ENCODE data around the gene LTK. TPM values are rescaled to one million over a fixed set of nuclear protein-coding genes. Genes with fewer than 3 reads are reported as not detected.

Gene LTK
- total and polyA plus RNA-seq, 2 of the 8 experiments (the other 6 are each of a cell fraction or from before 2014, with no cell fraction given): 0.05 to 0.19 TPM

DNA sequence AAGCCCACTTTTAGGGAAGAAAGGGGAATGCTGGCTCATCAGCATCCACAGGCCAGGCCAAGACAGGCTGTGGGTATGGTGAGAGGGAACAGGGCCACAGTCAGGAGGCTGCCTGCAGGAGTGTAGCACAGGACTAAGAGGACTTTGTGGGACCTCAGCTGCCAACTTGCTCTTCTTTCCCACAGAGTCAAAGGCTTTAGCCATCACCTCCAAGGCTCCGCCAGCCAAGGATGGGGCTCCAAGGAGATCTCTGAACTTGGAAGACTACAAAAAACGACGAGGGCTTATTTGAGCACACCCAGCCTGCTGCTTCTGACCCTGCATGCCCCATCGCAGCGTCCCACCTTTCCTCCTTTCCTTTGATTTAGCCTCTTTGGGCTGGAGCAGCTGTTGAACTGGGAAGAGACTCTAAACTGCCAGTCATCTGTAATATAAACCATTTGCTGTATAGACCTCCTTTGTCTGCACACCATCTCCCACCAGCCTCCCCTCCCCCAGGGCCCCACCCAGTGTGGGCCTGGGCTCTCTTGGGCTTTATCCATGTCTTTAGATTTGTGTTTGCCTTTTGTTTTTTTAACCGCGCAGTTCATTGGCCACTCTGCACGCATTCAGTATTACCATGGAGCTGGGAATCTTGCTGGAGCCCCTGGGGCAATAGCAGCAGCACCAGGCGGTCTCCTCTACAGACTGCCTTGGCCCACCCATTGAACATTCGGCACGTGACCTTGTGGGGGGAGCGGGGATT, 33.1 kb downstream of the LTK start:
- Histone ChIP-seq H3K18ac (ENCODE audit: extremely low read depth, low read length) (no peak overlapping the region), H3K79me1 (ENCODE audit: low read depth, low read length) (no peaks in the 10 kb centered on the region), H3K9me3 (ENCODE audit: insufficient read depth in 2 of 2, low read depth in 1 of 2, low read length in 1 of 2) (no peaks in the 10 kb centered on the region), H3K27me3 (replicated peaks in 1 of 4; ENCODE audit: control insufficient read depth in 3 of 4, extremely low read depth in 1 of 4, insufficient read depth in 3 of 4, low read length in 3 of 4) (no peaks in the 10 kb centered on the region), H3K79me2 (ENCODE audit: control insufficient read depth in 1 of 2, insufficient read depth in 2 of 2, low read length in 2 of 2) (no peaks in the 10 kb centered on the region), H3K4ac (replicated peaks; ENCODE audit: insufficient read length, low read depth, low read length) (no peak overlapping the region), H3K23ac (ENCODE audit: insufficient read length) (no peak overlapping the region), H2BK5ac (ENCODE audit: low read depth, low read length) (no peak overlapping the region; the same call in 1 of the 2 replicates), H3K27ac (ENCODE audit: low read depth, low read length) (no peak overlapping the region; the same call in 1 of the 2 replicates), H2BK15ac (ENCODE audit: low read length) (no peak overlapping the region), H3K14ac (ENCODE audit: insufficient read length) (no peak overlapping the region), H4K5ac (ENCODE audit: insufficient read length, low read depth, low read length) (no peak overlapping the region), H4K91ac (replicated peaks; ENCODE audit: insufficient read length, low read length) (no peak overlapping the region), H2BK12ac (ENCODE audit: low read depth, low read length) (no peak overlapping the region), H2AK5ac (ENCODE audit: low read depth, low read length) (no peak overlapping the region), H3K36me3 (ENCODE audit: control insufficient read depth in 2 of 4, insufficient read depth in 4 of 4, low read length in 3 of 4) (peaks cover 32 to 59% (median 44%) of the 10 kb centered on the region in 4 experiments), H3K4me1 (replicated peaks in 1 of 4; ENCODE audit: control insufficient read depth in 3 of 4, insufficient read depth in 4 of 4, low read length in 3 of 4) (no peaks in the 10 kb centered on the region; a peak in 1 of 7 replicates), H4K8ac (ENCODE audit: extremely low read depth, insufficient read depth, low read length) (no peak overlapping the region), H3K56ac (replicated peaks; ENCODE audit: insufficient read length, low read depth, low read length) (no peak overlapping the region), H2AFZ (ENCODE audit: low read length) (no peak overlapping the region), H4K20me1 (replicated peaks in 1 of 2; ENCODE audit: control insufficient read depth in 1 of 2, insufficient read depth in 2 of 2, low read length in 2 of 2) (no peaks in the 10 kb centered on the region), H3K23me2 (ENCODE audit: low read depth, low read length) (no peaks in the 10 kb centered on the region), H3K9ac (replicated peaks in 1 of 4; ENCODE audit: extremely low read depth in 1 of 4, low read depth in 3 of 4, low read length in 3 of 4) (no peak overlapping the region; a peak in 1 of 7 replicates), H2BK20ac (ENCODE audit: low read length) (no peak overlapping the region), H3K4me2 (ENCODE audit: insufficient read depth in 1 of 2, low read depth in 2 of 2, low read length in 2 of 2) (no peak overlapping the region), H2BK120ac (replicated peaks; ENCODE audit: low read depth, low read length) (no peak overlapping the region), H3K4me3 (ENCODE audit: extremely low read depth in 1 of 4, insufficient read depth in 2 of 4, low read depth in 3 of 4, low read length in 4 of 4) (no peak overlapping the region)
- DNase-seq (ENCODE audit: low read depth in 1 of 2, low spot score in 2 of 2): no peak
- WGBS, 2 experiments (ENCODE audit: extremely low coverage in 1 of 2, insufficient coverage in 1 of 2, insufficient read length in 1 of 2, insufficient replicate concordance in 2 of 2, low coverage in 1 of 2, low lambda C conversion rate in 2 of 2, missing lambda C conversion rate in 1 of 2): 89% methylated on average over 10 of the region's 12 CpGs; no CpG with 5 or more reads in 1 of the 2 experiments
- FAIRE-seq: no peak
- CTCF ChIA-PET (ENCODE audit: partially characterized antibody): interaction anchor here (1.3 to 5.1 kb wide), 5 partner anchors 9 to 26 kb away, joined by 3 to 30 read pairs (median 7); no protein-coding TSS in a partner anchor
- POLR2A ChIA-PET (ENCODE audit: partially characterized antibody): no interaction called here
- TF ChIP-seq RXRA (IDR thresholded peaks at IDR 0.05; ENCODE audit: insufficient read depth, low read depth, low read length): no peak
- no peak for TF ChIP-seq YY1 (IDR thresholded peaks at IDR 0.05; ENCODE audit: low read depth, low read length)
- no peak for TF ChIP-seq TEAD4 (IDR thresholded peaks at IDR 0.05; ENCODE audit: low read depth, low read length)
- no peak for TF ChIP-seq RFX5 (IDR thresholded peaks at IDR 0.05; ENCODE audit: borderline replicate concordance, low read depth, low read length)
- TF ChIP-seq TCF12 (IDR thresholded peaks at IDR 0.05; ENCODE audit: low read depth, low read length): no peak
- no peak for TF ChIP-seq HDAC2 (IDR thresholded peaks at IDR 0.05; ENCODE audit: borderline replicate concordance in 1 of 2, low read depth in 2 of 2, low read length in 2 of 2)
- no peak for TF ChIP-seq TAF7 (optimal IDR thresholded peaks at IDR 0.05; ENCODE audit: borderline replicate concordance, low read depth, low read length)
- no peak for TF ChIP-seq ZNF274 (IDR thresholded peaks at IDR 0.05; ENCODE audit: borderline replicate concordance, extremely low read depth, low read length)
- no peak for TF ChIP-seq SP1 (IDR thresholded peaks at IDR 0.05; ENCODE audit: low read depth, low read length)
- no peak for TF ChIP-seq NRF1 (IDR thresholded peaks at IDR 0.05; ENCODE audit: low read depth, low read length)
- TF ChIP-seq SUZ12 (IDR thresholded peaks at IDR 0.05; ENCODE audit: low read length): no peak
- no peak for TF ChIP-seq EGR1 (IDR thresholded peaks at IDR 0.05; ENCODE audit: borderline replicate concordance, low read depth, low read length)
- TF ChIP-seq CHD1 (IDR thresholded peaks at IDR 0.05; ENCODE audit: low read depth, low read length): no peak
- TF ChIP-seq KDM5A (IDR thresholded peaks at IDR 0.05; ENCODE audit: low read length): no peak

Data from H1 (cell line).